HUDEP-2 (cell line): ENCODE results near the gene ANKRD11.
"Not testable (repeated sequence)": the region's sequence is repeated elsewhere in the genome, so short reads cannot be mapped to it uniquely, and the experiment has no call there.

Source experiments
- DNase-seq, 76 experiments: peaks; one replicate each; lab custom pipeline; 2025; ENCODE audit not compliant: unreplicated experiment in 76 of 76; lab: John Stamatoyannopoulos, UW

ANKRD11 gene

GRCh38 chr16:89389504-89390223, 100.7 kb downstream of the ANKRD11 start:
- not testable (repeated sequence) for DNase-seq

GRCh38 chr16:89388536-89388935, 101.8 kb downstream of the ANKRD11 start:
- DNase-seq, result no peak

GRCh38 chr16:89386306-89387185, 103.8 kb downstream of the ANKRD11 start:
- no peak for DNase-seq

GRCh38 chr16:89385712-89386111, 104.6 kb downstream of the ANKRD11 start:
- DNase-seq, result no peak

- no peak for DNase-seq
Measured at GRCh38 chr16:89384282-89384681, 106.1 kb downstream of the ANKRD11 start.

DNA sequence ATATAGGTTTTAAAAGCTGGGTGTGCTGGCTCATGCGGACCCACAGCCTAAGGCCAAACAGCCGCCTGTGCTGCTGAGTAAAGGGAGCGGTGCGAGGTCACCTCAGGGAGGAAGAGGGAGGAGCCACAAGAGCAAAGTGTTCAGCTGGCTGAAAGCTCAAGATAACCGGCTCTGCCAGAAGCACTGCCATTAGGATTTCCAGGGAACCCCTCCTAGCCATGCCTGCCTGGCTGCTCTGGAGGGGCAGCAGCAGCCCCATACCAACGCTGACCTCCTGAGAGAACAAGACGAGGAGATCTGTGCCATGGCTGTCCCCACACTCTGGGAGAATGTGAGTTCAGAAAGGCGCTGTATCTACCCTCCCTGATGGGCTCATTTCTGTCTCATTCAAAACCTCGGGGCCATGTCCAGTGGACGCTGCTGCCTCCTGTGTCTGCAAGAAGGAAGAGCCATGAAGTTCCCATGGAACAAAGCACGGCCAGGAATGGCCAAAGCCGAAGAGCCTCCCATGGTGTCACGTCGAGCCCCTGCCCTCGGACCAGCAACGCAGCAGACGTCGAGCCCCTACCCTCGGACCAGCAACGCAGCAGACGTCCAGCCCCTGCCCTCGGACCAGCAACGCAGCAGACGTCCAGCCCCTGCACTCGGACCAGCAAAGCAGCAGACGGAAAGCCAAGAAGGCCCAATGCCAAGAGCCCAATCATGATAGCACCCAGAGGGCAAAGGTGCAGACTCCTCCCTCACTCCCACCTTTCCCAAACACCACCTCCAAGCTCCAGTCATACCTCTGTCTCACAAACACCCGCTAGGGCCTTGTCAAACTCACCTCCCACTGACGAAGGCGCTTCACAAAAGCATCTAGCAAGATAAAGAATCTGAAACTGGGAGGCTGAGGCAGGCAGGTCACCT, 107.0 kb downstream of the ANKRD11 start:
- DNase-seq, result peak in 64 of 76 experiments; percentile 8 to 73 (median 44)

GRCh38 chr16:89382555-89382954, 107.8 kb downstream of the ANKRD11 start:
- not testable (repeated sequence) for DNase-seq

- no peak for DNase-seq
Measured at GRCh38 chr16:89381788-89382187, 108.6 kb downstream of the ANKRD11 start.

- DNase-seq, result no peak
Measured at GRCh38 chr16:89380681-89381080, 109.7 kb downstream of the ANKRD11 start.

GRCh38 chr16:89378947-89379771, 111.2 kb downstream of the ANKRD11 start:
- no peak for DNase-seq

DNA sequence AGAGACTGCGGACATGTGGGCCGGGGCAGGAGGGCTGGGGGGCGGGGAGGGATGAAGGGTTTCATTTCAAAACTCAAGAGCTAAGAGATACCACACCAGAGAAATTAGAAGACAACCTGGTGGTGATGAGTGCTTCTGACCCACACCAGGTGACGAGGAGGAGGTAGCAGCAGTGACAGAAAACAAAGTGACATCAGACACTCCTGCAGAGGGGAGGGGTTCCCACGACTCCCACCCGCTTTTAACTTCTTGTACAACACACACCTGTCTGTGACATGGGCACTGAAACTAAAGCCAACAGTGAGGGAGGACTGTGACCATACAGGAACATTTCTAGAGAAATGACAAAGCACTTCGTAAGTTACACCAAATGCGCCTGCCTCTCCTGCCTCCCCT, 112.9 kb downstream of the ANKRD11 start:
- no peak for DNase-seq

GRCh38 chr16:89376812-89377452, 113.4 kb downstream of the ANKRD11 start:
- no peak for DNase-seq

- DNase-seq, result no peak
Measured at GRCh38 chr16:89375686-89376085, 114.7 kb downstream of the ANKRD11 start.

- no peak for DNase-seq
Measured at GRCh38 chr16:89375021-89375420, 115.3 kb downstream of the ANKRD11 start.

DNA sequence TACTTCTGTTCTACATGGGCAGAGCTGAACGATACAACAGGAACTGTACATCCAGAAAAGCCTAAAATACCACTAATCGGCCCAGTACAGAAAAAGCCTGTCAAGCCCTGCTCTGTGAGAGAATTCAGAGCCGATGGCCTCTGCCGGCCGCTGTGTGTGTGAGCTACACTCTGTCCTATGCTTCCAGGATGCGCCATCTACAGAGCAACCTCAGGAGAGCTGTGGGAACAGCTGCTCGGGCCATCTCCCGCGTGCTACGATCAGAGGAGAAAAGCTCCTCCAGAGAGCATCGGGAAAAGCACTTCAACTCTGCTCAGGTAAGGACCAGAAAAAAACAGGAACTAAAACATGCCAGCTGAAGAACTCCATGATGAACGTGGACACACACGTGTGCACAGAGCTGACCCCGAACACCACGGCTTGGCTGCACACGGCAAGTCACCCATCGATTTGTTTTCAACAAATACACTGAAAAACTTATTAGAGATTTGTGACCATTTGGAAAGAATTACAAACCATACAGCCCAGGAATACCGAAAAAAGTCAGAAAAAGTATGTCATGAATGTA, 115.9 kb downstream of the ANKRD11 start:
- no peak for DNase-seq

- DNase-seq, result no peak
Measured at GRCh38 chr16:89373355-89374110, 116.8 kb downstream of the ANKRD11 start.

- no peak for DNase-seq
Measured at GRCh38 chr16:89371968-89372634, 118.3 kb downstream of the ANKRD11 start.

GRCh38 chr16:89371386-89371785, 119.0 kb downstream of the ANKRD11 start:
- no peak for DNase-seq
